Measurements from ENCODE around the gene ENOX2.

GRCh38 chrX:130840345-130840744, 62.7 kb downstream of the ENOX2 start:
- no peak for TF ChIP-seq CTCF (IDR thresholded peaks at IDR 0.05; ENCODE audit: poor library complexity)
- no peak for TF ChIP-seq EZH2 (IDR thresholded peaks at IDR 0.05; ENCODE audit: borderline replicate concordance)

Measured in hepatocyte (in vitro differentiated cells).